Measurements from ENCODE around the gene SIRPD.

SIRPD gene

GRCh38 chr20:1491860-1492642, 65.5 kb downstream of the SIRPD start:
- DNase-seq, result no peak

- no peak for DNase-seq
These were observed 66.1 kb downstream of the SIRPD start, which contains the start of gene SIRPB2 for GRCh38 chr20:1491281-1491840. Gene SIRPB2, minus strand, starts transcription at chr20:1491420. Its CDS starts 61 bp downstream, at chr20:1491359.

GRCh38 chr20:1490643-1491195, 66.8 kb downstream of the SIRPD start:
- DNase-seq, result no peak

- no peak for DNase-seq
These were observed 67.6 kb downstream of the SIRPD start for GRCh38 chr20:1489764-1490436.

- no peak for DNase-seq
These were observed 68.2 kb downstream of the SIRPD start for GRCh38 chr20:1489325-1489724.

- DNase-seq, result no peak
These were observed 70.9 kb downstream of the SIRPD start for GRCh38 chr20:1486566-1486965.

GRCh38 chr20:1484438-1485116, 72.9 kb downstream of the SIRPD start:
- DNase-seq, result no peak
